ENCODE measurements around the gene NUDT16L1.

DNA sequence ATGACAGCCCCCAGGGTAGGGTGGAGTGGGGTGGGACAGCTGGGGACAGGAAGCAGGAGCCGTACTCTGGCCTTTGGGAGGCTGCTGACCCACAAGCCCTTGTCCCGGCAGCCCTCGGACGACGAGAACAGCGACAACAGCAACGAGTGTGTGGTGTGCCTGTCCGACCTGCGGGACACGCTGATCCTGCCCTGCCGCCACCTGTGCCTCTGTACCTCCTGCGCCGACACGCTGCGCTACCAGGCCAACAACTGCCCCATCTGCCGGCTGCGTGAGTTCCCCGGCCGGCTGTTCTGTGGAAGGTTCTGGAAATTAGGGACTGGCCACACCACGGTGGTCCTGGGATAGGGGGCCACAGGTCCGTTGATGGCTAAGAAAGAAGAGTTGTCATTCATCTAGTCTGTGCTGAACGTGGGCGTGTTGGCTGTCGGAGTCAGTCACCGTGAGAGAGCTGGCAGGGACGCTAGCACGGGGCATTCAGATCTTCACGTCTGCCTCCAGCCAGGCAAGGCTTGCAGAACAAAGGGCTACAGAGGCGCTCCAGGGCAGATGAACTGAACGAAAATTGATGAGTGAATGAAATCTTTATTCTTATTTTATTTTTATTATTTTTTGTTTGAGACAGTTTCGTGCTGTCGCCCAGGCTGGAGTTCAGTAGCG lies 19.8 kb upstream of the NUDT16L1 start:
- TF ChIP-seq, protein P1, sequence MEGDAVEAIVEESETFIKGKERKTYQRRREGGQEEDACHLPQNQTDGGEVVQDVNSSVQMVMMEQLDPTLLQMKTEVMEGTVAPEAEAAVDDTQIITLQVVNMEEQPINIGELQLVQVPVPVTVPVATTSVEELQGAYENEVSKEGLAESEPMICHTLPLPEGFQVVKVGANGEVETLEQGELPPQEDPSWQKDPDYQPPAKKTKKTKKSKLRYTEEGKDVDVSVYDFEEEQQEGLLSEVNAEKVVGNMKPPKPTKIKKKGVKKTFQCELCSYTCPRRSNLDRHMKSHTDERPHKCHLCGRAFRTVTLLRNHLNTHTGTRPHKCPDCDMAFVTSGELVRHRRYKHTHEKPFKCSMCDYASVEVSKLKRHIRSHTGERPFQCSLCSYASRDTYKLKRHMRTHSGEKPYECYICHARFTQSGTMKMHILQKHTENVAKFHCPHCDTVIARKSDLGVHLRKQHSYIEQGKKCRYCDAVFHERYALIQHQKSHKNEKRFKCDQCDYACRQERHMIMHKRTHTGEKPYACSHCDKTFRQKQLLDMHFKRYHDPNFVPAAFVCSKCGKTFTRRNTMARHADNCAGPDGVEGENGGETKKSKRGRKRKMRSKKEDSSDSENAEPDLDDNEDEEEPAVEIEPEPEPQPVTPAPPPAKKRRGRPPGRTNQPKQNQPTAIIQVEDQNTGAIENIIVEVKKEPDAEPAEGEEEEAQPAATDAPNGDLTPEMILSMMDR (conservative IDR thresholded peaks at IDR 0.05; ENCODE audit: low read length): no peak
- TF ChIP-seq EZH2phosphoT487 (IDR thresholded peaks at IDR 0.05; ENCODE audit: borderline replicate concordance): no peak
